Astrocyte (in vitro differentiated cells and primary cell): ENCODE measurements around the gene SLIT3. TPM values are rescaled to one million over a fixed set of nuclear protein-coding genes. Genes with fewer than 3 reads are reported as not detected.

ENCODE experiments used
- DNase-seq: peaks from one replicate; pipeline ENCODE4 v3.0.0-alpha.2; 2010; ENCODE audit warnings: low read depth
- FAIRE-seq: peaks from 2 replicates; lab custom pipeline; 2011; peaks lifted over from hg19 to GRCh38; lab: Jason Lieb, UNC
- H2AFZ ChIP-seq: 2 replicates; pipeline ENCODE4 v1.6.0; 2012; ENCODE audit warnings: low read depth, low read length, inconsistent platforms
- H3K27ac ChIP-seq: 2 replicates; pipeline ENCODE4 v1.5.1; 2011; ENCODE audit warnings: low read depth, low read length, inconsistent platforms
- H3K27me3 ChIP-seq: 2 replicates; pipeline ENCODE4 v1.6.0; 2011; ENCODE audit warnings: low read length, inconsistent platforms; ENCODE audit not compliant: insufficient read depth
- H3K36me3 ChIP-seq: 2 replicates; pipeline ENCODE4 v1.5.1; 2011; ENCODE audit warnings: low read length, inconsistent platforms; ENCODE audit not compliant: insufficient read depth
- H3K4me1 ChIP-seq: 2 replicates; pipeline ENCODE4 v1.5.1; 2011; ENCODE audit warnings: low read length, inconsistent platforms; ENCODE audit not compliant: insufficient read depth
- H3K4me2 ChIP-seq: 2 replicates; pipeline ENCODE4 v1.6.0; 2012; ENCODE audit warnings: low read length, inconsistent platforms
- H3K4me3 ChIP-seq: 2 replicates; pipeline ENCODE4 v1.5.1; 2011; ENCODE audit warnings: low read depth, mild to moderate bottlenecking, low read length, inconsistent platforms; ENCODE audit not compliant: insufficient read depth
- H3K79me2 ChIP-seq: 2 replicates; pipeline ENCODE4 v1.6.0; 2012; ENCODE audit warnings: mild to moderate bottlenecking, low read length, inconsistent platforms; ENCODE audit not compliant: insufficient read depth
- H3K9ac ChIP-seq: 2 replicates; pipeline ENCODE4 v1.6.0; 2012; ENCODE audit warnings: mild to moderate bottlenecking, low read length, inconsistent platforms
- H3K9me3 ChIP-seq: 2 replicates; pipeline ENCODE4 v1.5.1; 2012; ENCODE audit warnings: low read depth, mild to moderate bottlenecking, low read length, inconsistent platforms; ENCODE audit not compliant: insufficient read depth
- H4K20me1 ChIP-seq: 2 replicates; pipeline ENCODE4 v1.6.0; 2012; ENCODE audit warnings: low read length, inconsistent platforms; ENCODE audit not compliant: insufficient read depth
- H3K27ac Mint-ChIP-seq: one replicate; pipeline ENCODE4 v1.8.0; 2021; ENCODE audit warnings: mild to moderate bottlenecking, mixed read lengths; ENCODE audit not compliant: unreplicated experiment
- H3K27me3 Mint-ChIP-seq: one replicate; pipeline ENCODE4 v1.8.0; 2021; ENCODE audit warnings: low read depth, mixed read lengths; ENCODE audit not compliant: unreplicated experiment
- H3K36me3 Mint-ChIP-seq: one replicate; pipeline ENCODE4 v1.8.0; 2021; ENCODE audit warnings: low read depth, mixed read lengths; ENCODE audit not compliant: unreplicated experiment
- H3K4me1 Mint-ChIP-seq: one replicate; pipeline ENCODE4 v1.8.0; 2021; ENCODE audit warnings: low read depth, mixed read lengths; ENCODE audit not compliant: unreplicated experiment
- H3K4me3 Mint-ChIP-seq: one replicate; pipeline ENCODE4 v1.8.0; 2021; ENCODE audit warnings: mild to moderate bottlenecking, moderate library complexity, mixed read lengths; ENCODE audit not compliant: unreplicated experiment
- H3K9me3 Mint-ChIP-seq: one replicate; pipeline ENCODE4 v1.8.0; 2021; ENCODE audit warnings: mild to moderate bottlenecking, mixed read lengths; ENCODE audit not compliant: unreplicated experiment
- CTCF ChIP-seq: IDR thresholded peaks from 2 replicates; pipeline ENCODE4 v1.5.1; 2011; ENCODE audit warnings: low read depth, mild to moderate bottlenecking, inconsistent platforms, low read length, moderate library complexity; ENCODE audit not compliant: insufficient read depth
- EZH2 ChIP-seq: IDR thresholded peaks from 2 replicates; pipeline ENCODE4 v1.6.1; 2012; ENCODE audit warnings: mild to moderate bottlenecking, low read length, inconsistent platforms; ENCODE audit not compliant: insufficient read depth
- total RNA-seq: library from RNA; stranded (reverse); gene quantifications from 2 replicates; pipeline ENCODE4 v1.2.1, GENCODE V29; 2021

The SLIT3 gene
- total RNA-seq, 1 donor from 2014 or later, result 20.7 TPM

DNA sequence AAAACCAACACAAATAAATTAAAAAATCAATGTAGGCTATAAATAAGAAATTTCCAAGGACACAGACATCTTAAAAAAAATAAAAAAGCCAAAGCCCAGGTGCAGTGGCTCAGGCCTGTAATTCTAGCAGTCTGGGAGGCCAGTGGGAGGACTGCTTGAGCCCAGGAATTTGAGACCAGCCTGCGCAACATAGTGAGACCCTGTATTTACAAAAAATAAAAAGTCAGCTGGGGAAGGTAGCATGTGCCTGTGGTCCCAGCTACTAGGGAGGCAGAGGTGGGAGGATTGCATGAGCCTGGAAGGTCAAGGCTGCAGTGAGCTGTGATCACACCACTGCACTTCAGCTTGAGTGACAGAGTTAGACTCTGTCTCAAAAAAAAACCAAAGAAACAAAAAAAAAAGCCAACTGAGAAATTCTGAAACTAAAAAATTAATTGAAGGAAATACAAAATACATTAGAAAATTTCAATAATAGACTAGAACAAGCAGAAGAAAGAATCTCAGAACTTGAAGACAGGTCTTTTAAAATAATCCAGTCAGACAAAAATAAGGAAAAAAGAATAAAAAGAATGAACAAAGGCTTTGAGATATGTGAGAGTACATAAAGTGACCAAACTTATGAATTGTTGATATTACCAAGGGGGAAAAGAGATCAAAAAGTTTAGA, 572.3 kb downstream of the SLIT3 start:
- Mint-ChIP-seq H3K9me3 (peaks cover 19% of the 10 kb centered on the region), H3K4me1 (no peaks in the 10 kb centered on the region), H3K27ac (no peak overlapping the region), H3K36me3 (peaks cover 9% of the 10 kb centered on the region), H3K27me3 (peaks cover 5% of the 10 kb centered on the region), H3K4me3 (no peak overlapping the region)
- Histone ChIP-seq H3K4me1 (no peaks in the 10 kb centered on the region), H3K4me3 (no peak overlapping the region), H3K27ac (no peak overlapping the region), H3K36me3 (no peaks in the 10 kb centered on the region), H3K4me2 (no peak overlapping the region), H3K9me3 (no peaks in the 10 kb centered on the region), H3K27me3 (no peaks in the 10 kb centered on the region), H2AFZ (no peak overlapping the region), H3K9ac (no peak overlapping the region), H3K79me2 (no peaks in the 10 kb centered on the region), H4K20me1 (no peaks in the 10 kb centered on the region)
- DNase-seq, result no peak
- TF ChIP-seq EZH2 (no peak), CTCF (no peak)
- no peak for FAIRE-seq

- Histone ChIP-seq H3K27ac (no peak overlapping the region), H3K79me2 (no peaks in the 10 kb centered on the region)
- no peak for FAIRE-seq
Observed at GRCh38 chr5:168727547-168727946, 573.4 kb downstream of the SLIT3 start.

More at GRCh38 chr5:168727547-168727946, 573.4 kb downstream of the SLIT3 start:
- Mint-ChIP-seq H3K9me3 (peaks cover 19% of the 10 kb centered on the region), H3K4me3 (no peak overlapping the region), H3K36me3 (peaks cover 11% of the 10 kb centered on the region), H3K4me1 (no peaks in the 10 kb centered on the region), H3K27me3 (peaks cover 8% of the 10 kb centered on the region), H3K27ac (no peak overlapping the region)
- no peak overlapping the region for H3K9ac ChIP-seq
- no peak for DNase-seq
- H3K27me3 ChIP-seq, result no peaks in the 10 kb centered on the region
- H4K20me1 ChIP-seq, result no peaks in the 10 kb centered on the region
- H3K9me3 ChIP-seq, result no peaks in the 10 kb centered on the region
- no peaks in the 10 kb centered on the region for H3K36me3 ChIP-seq
- H3K4me3 ChIP-seq, result no peak overlapping the region
- no peak overlapping the region for H2AFZ ChIP-seq
- no peak for TF ChIP-seq EZH2
- no peak for TF ChIP-seq CTCF
- no peak overlapping the region for H3K4me2 ChIP-seq
- H3K4me1 ChIP-seq, result no peaks in the 10 kb centered on the region
